ENCODE measurements around the gene ITPRIP.

ITPRIP gene

DNA sequence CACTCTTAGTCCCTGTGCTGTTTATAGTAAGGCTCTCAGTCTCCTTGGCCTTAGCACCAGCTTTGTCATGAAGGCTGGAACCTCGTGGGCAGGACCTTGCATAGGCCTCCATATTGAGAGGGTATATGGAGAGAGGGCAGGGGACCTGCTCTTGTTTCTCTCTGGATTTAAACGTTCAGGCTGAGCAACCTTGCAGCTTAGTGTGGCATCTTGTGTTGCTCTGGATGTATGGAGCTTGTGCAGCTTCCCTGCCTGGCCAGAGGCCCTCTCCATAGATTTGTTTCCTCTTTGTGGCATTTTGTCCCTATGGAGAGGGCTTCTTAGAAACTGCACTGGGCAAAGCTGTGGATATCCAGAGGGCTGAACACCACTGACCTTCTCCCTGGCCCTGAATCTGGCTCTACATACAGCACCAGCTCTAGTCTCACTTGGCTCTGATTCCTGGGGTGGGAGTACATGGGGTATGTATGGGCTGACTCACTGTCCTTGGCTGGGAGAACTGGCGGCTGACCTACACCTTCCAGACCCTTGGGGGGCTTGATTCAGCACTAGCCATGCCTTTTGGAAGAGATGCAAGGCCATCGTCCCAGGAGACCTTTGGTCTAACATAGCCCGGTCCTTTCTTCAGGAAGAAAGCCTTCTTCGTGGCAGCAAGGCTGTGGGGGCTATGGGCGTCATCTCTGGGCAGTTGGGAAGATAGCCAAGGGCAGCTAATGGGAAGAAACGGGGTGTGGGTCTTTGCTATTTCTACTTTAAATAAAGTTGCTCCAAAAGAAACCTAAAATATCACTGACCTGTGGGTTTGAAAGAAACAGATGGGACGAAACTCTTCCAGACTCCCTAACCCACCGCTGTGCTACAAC lies 30.5 kb downstream of the ITPRIP start:
- DNase-seq = no peak

DNA sequence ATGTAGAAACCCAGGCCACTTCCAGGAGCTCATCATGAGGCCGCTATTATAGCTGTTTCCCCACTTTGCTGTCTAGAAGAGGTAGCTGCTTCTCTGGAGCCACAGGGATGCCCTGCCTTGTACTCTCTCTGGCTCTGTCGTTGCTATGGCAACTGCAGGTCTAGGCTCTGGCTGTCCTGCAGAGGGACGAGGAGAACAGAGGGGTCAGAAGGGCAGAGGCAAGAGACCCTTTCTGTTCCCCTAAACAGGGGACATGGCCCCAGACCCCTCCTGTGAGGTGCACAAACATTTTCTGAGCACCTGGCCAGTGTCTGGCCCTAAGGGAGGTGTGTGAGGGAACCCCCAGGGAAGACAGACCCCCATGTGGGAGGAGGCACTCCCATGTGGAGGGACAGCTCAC lies 31.4 kb downstream of the ITPRIP start:
- no peak for DNase-seq

DNA sequence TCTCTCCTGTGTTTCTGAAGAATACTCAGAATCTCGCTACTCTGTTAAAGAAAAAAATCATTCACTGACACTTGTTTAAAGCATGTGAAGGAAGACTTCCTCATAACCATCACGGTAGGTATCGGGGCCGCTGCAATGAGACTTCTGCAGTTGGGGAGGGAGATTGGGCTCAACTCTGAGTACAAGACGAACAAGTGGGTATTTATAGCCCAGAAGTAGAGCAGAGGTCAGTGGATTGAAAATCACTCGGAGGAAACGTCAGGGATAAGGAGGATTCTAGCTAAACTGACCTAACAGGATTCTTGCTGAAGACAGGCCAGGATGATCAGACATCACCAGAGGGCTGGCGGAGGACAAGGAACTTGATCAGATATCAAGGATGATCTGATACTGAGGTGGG lies 33.3 kb downstream of the ITPRIP start:
- no peak for DNase-seq

DNA sequence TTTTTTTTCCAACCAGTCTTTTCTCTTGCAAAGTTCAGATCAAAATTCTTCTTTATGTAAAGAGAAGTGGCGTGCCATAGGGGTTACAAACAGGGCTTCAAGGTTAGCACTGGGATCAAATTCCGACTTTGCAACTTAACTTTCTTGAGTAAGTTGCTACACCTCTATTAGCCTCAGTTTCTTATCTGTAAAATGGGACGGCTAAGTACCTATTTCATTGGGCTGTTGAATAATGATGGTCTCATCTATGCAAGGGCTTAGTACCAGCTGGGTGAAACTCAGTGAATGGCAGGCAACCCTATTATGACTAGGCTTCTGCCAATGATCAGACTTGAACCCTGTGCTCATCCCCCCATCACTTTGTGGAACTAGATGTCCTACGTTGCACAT lies 33.9 kb downstream of the ITPRIP start:
- no peak for DNase-seq

DNA sequence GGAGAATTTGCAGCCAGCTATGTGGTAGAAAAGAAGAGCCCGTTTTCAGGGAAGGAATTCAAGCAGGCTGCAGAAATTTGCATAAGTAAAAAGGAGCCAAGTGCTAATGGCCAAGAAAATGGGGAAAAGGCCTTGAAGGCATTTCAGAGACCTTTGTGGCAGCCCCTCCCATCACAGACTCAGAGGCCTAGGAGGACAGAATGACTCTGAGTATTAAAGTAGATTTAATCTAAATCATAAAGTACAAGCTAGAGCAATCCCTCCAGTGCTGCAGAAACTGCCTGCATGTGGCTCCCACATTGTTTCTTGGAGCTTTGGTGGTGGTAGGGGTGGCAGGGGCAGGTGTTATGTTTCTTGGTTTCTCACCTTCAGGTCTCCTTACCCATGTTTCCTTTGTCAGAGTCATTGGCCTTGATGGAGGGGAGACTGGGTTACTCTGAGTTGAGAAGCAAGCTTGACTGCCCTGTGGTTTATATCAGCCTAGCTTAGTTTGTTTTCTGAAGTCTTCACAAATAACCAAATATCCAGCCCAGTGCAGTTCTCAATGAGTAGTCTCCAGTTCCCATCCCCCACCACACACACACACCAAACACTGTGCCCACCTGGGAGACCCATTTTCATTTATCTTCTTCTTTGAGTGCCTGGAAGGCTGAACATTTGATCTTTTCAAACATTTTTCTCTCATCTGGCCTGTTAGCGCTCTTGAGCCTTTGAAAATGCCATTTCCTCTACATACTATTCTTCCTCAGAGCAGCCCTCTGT lies 34.5 kb downstream of the ITPRIP start:
- DNase-seq = no peak

DNA sequence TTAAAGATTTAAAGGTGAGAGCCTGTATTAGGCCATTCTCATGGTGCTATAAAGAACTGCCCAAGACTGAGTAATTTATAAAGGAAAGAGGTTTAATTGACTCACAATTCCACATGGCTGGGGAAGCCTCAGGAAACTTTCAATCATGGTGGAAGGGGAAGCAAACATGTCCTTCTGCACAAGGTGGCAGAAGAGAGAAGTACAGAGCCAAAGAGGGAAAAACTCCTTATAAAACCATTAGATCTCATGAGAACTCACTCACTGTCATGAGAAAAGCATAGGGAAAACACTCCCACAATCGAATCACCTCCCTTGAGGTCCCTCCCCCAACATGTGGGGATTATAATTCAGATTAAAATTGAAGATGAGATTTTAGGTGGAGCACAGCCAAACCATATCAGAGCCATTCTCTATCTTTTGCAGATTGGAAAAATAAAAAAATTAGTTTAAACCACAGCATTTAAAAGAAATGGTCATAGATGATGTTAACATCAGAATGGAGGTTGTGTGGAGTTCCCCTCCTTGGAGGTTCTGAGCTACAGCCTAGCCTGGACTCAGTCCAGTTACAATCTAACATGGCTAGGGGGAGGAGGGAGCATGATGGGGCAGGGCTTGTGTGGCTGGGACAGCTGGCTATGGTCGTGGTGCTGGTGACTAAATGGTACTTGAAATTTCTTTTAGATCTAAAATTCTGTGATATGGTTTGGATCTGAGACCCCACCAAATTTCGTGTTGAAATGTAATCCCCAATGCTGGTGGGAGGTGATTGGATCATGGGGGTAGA lies 36.2 kb downstream of the ITPRIP start:
- DNase-seq = no peak

DNA sequence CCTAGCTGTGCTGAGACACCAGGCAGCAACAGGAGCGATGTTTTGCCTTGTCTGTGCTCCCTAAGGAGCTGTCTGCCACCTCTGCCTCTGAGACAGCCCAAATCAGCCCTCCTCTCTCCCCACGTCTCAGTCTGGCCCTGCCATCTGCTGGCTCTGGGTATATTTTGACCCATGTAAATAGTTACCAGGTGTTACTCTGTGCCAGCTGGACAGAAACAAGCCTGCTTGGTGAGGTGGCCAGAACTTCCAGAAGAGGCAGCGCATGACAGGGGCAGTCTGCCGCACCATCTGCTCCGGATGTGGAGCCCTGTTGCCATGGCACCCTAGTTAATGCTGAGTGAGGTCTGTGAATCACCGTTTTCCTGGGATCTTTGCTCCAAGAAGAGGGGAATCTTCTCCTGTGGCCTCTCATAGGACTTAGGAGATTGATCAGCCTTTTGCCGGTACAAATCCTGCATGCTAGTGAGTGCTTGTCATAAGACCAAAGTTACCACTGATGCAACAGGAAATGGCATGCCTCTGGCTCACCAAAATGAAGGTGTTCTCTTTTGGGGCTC lies 37.5 kb downstream of the ITPRIP start:
- peak; percentile 13 for DNase-seq

DNA sequence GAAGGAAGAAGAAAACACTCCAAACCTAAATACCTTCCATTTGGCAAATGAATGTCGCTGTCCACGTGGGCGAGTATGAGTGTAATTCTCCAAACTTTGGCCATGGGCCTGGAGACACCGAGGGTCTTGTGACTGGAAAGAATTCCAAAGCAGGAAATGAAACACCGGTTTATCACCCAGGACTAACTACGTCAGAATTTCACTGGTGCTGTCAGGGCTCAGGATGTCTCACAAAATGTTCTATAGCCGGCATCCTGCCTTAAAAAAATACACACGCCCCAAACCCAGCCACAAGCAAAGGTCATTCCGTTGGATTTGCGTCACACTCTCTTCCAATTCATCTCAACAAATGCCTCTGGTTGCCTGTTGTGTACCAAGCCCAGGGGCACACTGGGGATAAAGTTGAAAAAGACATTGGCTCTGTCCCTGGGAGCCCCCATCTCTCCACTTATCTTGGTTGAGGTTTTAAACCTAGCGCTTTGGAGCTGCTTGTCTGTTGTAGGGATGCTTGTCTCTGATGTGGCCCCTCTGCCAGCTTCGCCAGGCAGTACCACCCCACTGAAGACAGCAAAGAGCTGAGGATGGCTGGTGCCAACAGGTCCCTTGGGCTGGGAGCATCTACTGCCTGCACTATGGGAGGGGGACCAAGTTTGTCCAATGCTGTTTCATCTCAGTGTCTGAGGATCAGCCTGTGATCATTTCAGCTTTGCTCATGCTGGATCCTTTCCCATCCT lies 38.1 kb downstream of the ITPRIP start:
- no peak for DNase-seq

DNA sequence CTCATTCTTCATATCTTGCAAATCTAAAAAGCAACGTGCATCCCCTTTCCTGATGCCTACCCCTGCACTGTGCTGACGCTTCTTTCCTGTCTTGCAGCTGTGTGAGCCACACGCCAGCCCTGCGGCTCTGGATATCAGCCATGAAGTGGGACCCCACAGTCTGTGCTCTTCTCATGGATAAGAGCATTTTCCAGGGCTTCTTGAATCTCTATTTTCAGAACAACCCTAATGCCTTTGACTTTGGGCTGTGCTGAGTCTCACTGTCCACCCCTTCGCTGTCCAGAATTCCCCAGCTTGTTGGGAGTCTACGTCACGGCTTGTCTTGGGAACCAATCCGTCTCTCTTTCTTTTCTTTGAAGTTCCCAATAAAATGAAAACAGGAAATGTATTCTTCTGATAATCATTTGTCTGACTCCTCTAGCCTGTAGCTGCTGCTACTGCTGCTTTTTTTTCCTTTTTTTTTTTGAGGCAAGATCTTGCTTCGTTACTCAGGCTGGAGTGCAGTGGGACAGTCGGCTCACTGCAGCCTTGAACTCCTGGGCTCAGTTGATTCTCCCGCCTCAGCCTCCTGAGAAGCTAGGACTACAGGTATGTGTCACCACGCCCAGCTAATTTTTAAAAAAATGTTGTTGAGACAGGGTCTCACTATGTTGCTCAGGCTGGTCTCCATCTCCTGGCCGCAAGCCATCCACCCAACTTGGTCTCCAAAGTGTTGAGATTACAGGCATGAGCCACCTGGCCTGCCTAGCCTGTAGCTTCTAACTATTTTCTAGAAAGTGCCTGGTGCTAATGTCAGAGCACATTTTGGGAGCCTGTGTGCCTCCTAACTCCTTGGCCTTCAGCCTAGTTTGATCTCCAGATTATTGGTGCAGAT lies 39.0 kb downstream of the ITPRIP start:
- DNase-seq = no peak

DNA sequence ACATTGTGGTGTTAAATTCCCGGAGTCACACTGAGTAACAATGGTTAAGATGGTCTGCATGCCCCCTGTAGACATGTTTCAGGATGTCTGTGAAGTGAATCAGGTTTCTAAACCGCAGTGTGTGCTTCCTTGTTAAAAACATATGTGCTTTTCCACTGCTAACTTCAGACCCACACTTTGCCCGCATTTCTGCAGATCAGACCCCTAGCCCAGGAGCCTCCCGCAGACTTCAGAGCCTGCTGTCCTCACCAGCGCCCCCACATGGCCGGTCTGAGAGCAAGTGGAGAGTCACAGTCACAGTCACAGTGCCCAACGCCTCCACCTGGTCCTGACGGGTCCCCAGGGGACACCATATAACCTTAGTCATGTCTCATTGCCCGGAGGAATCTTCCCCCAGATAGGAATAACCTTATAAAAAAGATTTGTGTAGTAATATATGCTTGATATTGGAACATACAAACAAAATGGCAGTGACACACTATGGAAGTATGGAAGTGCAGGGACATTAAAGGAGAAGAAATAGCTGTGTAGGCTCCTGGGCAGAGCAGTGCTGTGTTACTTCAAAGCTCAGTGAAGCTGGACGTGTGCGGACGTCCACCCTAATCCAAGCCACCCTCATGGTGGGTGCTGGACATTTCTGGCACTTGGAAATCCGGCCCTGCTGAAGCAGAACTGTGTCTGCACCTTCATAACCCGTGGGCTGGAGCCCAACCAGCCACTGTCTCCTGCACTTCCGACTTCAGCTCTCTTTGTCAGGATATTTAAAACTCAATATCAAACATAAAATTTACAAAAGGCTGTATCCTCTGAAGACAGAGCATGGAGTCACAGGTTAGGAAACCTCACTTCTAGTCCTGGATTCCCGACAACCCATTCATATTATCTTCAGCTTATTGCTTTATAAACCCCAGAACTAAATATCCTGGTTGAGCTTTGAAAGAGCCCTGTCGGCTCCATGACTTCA lies 40.3 kb downstream of the ITPRIP start:
- DNase-seq = no peak

DNA sequence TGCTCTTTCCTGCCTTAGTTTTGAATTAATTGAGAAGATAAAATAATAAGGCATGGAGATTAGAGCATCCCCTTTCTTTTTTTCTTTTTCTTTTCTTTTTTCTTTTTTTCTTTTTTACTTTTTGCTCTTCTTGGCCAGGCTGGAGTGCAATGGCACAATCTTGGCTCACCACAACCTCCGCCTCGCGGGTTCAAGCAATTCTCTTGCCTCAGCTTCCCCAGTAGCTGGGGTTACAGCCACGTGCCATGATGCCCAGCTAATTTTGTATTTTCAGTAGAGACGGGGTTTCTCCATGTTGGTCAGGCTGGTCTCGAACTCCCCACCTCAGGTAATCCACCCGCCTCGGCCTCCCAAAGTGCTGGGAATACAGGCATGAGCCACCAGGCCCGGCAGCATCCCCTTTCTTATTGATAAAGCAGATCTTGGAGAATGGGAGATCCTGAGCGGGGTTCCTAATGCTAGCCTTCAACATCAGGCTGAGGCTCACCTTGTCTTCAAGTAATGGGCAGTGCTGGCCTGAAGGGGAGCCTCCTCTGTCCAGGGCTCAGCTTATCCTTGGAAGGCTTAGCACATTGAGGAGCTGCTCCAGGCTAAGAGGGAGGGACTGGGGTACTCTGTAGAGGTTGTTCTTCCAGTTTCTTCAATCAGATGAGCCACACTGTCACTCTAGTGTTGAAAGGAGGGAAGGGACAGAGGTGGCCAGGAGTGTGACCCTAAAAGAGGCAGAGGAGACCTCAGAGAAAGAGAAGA lies 41.4 kb downstream of the ITPRIP start:
- no peak for DNase-seq

DNA sequence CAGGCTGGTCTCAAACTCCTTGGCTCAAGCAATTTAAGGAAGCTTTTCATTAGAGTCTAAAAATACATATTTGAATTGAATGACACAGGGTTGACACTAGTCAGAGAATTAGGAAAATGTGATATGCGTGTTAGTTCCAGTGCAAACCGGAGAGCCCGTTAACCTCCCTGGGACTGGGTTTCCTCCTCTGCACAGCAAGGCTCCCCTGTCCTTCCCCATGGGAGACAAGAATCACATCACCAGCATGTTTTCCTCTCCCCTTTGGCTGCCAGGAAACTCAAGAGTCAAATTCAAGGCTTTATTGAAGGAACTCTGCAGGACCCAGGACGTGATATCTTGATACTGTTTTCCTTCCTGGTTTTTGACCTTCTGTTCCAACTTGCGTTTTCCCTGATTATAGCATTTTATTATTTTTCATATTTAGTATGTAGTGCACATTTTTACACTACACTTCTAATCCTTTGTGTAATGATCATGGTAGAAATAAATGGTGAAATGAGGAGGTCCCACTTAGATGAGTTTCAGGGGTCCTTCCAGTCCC lies 44.4 kb downstream of the ITPRIP start:
- DNase-seq = no peak

DNA sequence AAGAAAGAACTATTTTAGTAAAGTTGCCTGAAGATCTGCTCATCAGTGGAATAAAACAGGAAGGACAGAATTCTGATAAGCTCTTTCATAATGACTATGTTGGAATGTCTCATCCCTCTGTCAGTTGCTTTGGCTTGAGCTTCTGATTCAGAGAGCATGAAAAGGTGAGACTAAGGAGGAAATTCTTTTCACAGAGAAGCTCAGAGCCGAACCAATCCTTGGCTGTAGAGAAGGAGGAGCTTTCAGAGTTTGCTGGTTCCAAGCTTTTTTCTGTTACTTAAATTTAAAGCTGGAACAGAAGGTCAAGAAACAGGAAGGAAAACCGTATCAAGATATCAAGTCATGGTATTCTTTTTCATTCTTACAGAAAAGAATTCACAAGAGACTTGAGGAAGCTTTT lies 45.3 kb downstream of the ITPRIP start:
- no peak for DNase-seq

DNA sequence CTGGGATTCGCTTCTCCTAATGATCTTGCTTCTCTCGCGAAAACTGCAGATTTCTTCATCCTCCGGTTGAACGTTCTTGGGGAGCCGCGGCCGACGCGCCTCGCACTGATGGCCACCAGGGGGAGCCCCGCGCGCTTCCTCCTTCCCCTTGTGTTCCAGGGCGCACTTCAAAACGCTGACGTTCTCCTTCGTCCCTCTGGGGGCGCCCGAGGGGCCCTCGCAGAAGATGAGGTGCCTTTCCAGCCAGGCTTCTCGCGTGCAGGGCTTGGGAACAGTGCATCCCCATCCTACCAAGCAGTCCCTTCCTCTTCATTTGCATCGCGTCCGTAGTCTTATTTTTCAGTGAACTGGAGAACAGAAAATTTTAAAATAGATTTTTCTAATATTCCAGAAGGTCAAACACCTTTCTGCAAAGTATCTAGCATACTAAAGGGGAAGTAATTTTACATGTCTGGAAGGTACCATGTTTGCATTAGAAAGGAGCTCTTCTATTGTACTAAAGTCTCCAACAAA lies 46.8 kb downstream of the ITPRIP start:
- DNase-seq = peak; percentile 5

DNA sequence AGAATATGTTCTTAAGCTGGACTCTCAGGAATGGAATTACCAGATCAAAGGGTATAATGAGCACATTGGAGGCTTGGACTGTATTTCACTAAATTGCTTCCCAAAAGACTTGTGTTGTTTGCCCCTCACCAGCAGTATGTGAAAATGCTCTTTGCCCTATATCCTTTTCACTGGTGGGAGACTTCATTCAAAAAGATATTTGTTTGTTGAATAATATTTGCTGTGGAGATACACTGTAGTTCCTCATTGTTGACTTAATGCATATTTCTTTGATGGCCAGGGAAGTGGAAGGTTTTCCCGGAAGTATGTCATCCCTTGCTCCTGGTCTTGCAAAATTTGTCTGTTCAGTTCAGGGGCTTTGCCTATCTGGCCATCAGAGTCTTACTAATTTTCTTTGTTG lies 49.9 kb downstream of the ITPRIP start:
- DNase-seq = no peak

DNA sequence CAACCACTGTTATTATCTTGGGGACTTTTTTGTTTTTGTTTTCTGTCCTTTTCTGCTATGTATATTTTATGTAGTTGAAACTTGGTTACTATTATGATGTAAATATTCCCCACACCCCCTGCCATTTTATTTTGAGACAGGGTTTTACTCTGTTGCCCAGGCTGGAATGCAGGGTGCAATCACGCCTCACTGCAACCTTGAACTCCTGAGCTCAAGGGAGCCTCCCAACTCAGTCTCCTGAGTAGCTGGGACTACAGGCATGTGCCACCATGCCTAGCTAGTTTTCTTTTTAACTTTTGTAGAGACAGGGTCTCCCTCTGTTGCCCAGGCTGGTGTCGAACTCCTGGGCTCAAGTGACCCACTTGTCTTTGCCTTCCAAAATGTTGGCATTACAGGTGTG lies 51.3 kb downstream of the ITPRIP start:
- DNase-seq = no peak

DNA sequence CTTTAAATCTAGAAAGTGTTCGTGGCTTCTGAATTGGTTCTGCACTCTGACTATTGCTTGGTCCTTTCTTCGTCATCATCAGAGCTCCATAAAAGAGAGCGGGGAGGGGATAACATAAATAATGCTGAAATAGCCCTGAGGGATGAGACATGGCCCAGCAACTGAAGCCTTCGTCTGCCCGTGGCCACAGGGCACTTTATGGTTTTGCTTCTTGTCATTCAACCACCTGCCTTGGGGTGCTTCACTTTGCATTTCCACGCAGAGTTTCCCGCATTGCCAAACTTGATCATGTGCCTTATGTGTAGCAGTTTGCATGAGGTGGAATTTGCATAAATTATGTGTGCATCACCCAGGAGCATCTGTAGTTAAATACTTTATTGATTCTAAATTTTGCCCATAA lies 53.4 kb downstream of the ITPRIP start:
- DNase-seq = no peak

DNA sequence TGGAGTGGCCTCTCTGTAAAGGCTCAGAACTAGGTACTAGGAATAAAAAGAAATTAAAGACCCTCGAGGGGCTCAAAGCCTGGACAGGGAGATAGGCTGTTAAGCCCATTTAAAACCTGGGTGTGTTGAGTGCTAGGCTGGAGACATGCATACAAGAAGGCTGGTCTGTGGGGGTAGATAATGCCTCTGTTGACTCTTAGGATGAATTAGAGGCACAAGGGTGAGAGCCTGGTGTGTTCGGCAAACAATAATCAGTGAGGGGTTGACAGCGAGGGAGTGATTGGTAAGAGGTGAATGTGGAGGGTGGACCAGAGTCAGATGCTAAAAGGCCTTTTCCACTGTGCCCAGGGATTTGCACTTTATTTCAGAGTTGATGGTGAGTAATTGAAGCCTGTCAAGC lies 56.6 kb downstream of the ITPRIP start:
- DNase-seq = no peak
